HG03342 (cell line): ENCODE measurements around the gene KLC1.
"Not testable (repeated sequence)": the region's sequence is repeated elsewhere in the genome, so short reads cannot be mapped to it uniquely, and the experiment has no call there.

Experiments used
- ATAC-seq: cut with Tn5 transposase; IDR thresholded peaks from one replicate; pipeline ENCODE4 v1.9.1; 2021; ENCODE audit warnings: mild to moderate bottlenecking, moderate library complexity; ENCODE audit not compliant: unreplicated experiment

The KLC1 gene

DNA sequence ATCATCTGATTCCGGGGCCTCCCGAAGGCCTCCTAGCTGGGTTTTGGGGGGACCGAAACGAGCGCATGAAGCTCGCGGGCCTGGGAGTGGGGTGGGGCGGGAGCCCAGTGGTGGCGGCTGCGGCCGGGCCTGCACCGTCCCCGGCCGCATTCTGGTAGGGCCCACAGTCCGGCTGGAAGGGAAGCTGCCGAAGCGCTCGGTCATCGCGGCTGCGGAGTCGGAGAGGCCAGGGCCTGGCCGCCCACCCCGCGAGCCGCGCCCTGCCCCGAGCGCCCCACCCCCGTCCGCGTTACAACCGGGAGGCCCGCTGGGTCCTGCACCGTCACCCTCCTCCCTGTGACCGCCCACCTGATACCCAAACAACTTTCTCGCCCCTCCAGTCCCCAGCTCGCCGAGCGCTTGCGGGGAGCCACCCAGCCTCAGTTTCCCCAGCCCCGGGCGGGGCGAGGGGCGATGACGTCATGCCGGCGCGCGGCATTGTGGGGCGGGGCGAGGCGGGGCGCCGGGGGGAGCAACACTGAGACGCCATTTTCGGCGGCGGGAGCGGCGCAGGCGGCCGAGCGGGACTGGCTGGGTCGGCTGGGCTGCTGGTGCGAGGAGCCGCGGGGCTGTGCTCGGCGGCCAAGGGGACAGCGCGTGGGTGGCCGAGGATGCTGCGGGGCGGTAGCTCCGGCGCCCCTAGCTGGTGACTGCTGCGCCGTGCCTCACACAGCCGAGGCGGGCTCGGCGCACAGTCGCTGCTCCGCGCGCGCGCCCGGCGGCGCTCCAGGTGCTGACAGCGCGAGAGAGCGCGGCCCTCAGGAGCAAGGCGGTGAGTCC lies at the start of gene KLC1:
Gene KLC1 (plus strand): TSS at position 528 of the 819 bp plus-strand sequence. CDS start 25,354 bp downstream, outside the sequence.
- ATAC-seq: peak; percentile 63

DNA sequence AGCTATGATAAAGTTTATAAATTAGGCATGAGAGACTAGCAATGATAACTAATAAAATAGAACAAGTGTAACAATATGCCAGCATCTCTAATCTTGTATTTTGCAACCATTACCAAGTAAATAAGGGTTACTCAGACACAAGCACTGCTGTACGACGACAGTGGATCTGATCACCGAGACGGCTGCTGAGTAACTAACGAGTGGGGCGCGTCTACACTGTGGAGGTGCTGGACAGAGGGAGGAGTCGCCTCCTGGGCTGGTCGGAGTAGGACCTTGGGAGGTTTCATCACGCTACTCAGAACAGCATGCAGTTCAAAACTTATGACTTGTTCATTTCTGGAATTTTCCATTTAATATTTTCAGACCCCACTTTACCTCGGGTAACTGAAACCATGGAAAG lies 47.8 kb upstream of the KLC1 start:
- no peak for ATAC-seq

DNA sequence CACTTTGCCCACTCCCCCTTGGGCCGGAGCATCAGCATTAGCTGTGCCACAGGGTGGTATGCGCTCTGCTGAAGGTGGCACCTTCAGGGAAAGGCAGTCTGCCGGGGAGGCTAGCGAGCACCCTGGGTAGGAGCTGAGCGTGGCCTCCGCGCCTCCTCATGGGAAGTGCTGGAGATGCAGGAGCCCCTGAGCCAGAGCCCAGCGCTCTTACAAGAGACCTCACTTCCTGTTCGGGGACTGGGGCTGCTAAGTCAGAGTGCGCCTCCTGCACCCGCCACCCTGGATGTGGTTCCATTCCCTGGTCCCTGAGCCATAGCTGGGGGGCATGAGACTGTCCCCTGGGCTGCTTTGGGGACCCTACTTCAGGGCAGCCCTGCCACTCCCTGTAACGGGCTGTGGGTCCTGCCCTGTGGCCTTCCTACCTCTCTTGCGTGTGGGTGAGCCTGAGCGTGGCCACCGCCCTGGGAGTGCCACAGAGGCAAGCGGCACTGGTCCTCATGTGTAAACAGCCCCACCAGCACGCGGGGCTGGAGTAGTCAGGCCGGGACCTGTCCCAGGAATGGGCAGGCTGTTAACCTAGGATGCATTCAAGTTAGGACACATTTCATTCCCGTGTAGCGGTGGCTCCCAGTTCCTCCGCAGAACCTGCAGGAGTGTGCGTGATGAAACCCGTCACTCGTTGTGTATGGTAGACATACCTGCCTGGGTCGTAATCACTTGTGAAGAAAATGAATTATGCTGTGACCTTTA lies 46.9 kb upstream of the KLC1 start:
- no peak for ATAC-seq

DNA sequence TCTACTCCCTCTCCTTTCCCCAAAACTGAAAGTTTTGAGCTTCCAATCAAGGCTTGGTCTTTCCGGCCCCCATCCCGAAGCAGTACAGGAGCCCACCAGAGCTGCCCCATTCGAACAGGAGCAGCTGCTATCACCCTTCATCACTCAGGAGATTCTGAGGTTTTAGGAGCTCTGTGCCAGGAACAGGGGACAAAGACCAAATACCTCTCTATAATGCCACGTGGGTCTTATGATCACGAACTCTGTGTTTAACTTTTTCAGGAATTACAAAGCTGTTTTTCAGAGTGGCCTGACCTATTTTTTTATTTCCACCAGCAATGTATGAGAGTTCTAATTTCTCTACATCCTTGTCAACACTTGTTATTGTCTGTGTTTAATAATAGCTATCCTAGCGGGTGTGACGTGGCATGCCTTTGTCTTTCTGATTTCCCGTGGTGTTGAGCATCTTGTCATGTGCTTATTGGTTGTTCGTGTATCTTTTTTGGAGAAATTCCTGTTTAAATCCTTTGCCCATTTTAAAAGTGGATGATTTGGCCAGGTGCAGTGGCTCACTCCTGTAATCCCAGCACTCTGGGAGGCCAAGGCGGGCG lies 44.6 kb upstream of the KLC1 start:
- no peak for ATAC-seq

DNA sequence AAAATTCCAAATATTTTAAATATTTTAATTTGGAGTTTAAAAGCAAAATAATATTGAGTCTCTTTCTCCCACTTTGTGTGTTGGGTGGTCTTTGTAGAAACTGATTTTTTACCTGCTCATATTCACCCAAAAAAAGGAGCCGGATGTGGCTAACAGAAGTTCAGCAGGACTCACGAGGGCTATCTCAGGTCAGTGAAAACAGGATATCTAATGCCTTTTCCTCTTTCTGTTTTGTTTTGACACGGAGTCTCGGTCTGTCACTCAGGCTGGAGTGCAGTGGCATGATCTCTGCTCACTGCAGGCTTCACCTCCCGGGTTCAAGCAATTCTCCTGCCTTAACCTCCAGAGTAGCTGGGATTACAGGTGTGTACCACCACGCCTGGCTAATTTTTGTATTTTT lies 35.4 kb upstream of the KLC1 start:
- ATAC-seq: peak; percentile 92

DNA sequence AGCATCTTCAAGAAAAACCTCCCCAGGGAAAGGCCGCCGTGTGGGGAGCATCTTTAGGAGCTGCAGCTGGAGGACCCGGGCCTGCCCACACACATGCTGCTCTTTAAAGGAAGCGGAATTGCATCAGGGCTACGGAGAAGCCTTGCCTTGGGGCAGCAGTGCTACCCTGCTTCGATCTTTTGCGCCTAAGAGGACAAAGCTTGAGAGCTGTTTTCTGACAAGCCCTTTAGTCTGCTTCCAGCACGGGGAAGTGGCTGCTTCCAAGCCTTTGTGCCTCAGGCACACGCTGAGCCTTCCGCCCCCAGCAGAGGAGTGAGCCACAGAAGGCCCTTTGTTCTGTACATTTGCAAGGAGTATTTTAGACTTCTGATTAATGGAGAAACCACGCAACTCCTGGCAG lies 34.7 kb upstream of the KLC1 start:
- no peak for ATAC-seq

DNA sequence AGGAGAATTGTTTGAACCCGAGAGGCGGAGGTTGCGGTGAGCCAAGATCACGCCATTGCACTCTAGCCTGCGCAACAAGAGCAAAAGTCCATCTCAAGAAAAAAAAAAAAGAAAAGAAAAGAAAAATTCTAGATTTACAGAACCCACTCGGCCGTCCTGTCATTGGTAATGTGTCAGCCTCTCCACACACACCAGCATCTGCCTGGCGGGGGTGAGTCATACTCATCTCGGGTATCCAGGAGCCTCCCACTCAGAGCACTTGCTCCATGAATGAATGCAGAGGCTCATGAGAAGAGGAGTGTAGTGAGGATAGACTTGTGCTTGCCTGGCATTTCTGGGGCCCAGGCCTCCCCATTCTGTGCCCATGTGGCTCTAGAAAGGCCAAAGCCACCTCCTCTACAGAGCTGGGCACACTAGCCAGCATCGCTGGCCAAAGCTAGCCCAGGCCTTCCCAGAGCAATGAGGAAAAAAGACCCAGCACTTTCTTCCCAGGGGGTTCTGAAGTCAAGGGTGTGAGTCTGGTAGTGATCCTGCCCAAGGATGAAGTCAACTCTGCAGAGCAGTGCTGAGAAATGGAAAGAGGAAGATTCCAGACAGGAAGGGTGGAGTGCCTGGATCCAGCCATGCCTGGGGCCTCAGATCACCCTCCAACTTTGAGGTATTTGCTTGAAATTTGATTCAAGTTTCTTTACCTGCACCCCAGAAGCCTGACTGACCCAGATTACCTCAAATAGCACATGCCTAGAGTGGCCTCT lies 31.2 kb upstream of the KLC1 start:
- no peak for ATAC-seq

- no peak for ATAC-seq
These were observed 28.5 kb upstream of the KLC1 start for GRCh38 chr14:103600503-103600902.

DNA sequence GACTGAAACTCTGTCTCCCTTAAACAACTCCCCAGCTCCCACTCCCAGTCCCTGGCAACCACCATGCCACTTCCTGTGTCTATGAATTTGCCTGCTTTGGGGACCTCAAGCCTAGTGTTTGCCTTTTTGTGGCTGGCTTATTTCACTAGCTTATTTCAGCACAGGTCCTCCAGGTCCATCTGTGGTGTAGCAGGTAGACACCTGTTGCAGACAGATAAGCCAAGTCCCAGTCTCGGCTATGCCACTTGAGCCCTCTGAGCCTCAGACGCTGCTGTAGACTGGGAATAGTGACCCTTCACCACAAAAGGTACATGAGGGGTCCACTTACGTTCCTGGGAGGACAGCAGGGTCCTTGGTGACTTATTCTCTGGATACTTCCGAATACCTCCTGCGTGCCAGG lies 24.4 kb upstream of the KLC1 start:
- ATAC-seq: no peak

DNA sequence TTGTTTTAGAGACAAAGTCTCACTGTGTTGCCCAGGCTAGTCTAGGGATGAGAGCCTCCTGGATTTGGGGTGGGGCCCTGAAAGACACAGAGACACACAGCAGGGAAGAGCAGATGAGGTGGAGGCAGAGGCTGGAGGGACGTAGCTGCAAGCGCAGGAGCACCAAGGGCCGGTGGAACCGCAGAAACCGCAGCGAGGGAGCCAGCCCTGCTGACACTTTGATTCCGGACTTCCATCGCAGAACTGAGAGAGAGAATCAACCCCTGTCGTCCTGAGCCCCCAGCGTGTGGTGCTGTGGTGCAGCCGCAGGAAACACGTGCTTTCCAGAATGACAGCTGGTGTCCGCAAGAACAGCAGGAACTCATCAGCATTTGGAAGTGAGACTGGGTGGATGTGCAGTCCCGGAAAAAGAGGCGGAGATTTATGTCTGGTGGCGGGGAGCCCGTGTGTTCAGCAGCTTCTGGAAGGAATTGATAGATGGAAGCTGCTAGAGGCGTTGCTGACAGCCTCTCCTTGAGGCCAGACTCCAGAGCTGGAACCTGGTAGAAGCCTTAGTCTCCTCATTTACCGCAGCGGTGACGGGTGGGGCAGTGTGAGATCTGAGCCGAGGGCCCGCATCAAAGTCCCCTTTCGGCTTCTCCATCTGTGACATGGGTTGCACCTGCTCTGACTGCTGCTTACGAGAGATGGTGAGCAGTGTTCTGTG lies 21.9 kb upstream of the KLC1 start:
- ATAC-seq: peak; percentile 66

GRCh38 chr14:103607822-103608221 lies 21.2 kb upstream of the KLC1 start:
- ATAC-seq: no peak

GRCh38 chr14:103609081-103609480 lies 19.9 kb upstream of the KLC1 start:
- ATAC-seq: not testable (repeated sequence)

DNA sequence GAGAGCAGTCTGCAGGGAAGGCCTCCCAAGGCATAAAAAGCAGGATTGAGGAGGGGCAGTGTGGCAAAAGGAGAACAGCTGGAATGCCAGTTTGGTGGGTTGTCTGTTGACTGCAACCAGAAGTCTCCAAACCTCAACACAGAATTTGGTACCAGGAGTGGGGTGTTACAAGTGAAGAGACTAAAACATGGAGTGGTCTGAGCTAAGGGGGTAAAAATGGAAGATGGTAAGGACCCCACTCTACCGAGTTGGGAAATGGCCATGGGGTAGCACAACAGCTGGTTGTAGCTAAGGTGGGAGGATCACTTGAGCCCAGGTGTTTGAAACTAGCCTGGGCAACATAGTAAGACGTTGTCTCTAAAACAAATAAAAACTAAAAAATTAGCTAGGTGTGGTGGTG lies 17.8 kb upstream of the KLC1 start:
- ATAC-seq: no peak

DNA sequence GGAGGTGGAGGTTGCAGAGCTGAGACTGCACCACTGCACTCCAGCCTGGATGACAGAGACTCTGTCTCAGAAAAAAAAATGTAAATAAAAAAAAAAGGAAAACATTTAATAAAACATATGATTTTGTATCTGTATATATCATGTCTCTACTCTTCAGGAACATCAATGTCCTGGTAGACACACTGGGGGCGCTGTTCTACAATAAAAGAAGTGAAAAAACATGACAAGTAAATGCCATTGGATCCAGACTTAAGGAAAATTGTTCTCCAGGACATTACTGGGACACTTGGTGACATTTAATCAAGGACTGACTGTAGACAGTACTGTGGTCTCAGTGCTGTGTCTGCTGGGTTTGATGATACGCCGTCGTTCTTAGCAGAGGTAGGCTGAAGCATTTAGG lies 15.5 kb upstream of the KLC1 start:
- ATAC-seq: no peak

DNA sequence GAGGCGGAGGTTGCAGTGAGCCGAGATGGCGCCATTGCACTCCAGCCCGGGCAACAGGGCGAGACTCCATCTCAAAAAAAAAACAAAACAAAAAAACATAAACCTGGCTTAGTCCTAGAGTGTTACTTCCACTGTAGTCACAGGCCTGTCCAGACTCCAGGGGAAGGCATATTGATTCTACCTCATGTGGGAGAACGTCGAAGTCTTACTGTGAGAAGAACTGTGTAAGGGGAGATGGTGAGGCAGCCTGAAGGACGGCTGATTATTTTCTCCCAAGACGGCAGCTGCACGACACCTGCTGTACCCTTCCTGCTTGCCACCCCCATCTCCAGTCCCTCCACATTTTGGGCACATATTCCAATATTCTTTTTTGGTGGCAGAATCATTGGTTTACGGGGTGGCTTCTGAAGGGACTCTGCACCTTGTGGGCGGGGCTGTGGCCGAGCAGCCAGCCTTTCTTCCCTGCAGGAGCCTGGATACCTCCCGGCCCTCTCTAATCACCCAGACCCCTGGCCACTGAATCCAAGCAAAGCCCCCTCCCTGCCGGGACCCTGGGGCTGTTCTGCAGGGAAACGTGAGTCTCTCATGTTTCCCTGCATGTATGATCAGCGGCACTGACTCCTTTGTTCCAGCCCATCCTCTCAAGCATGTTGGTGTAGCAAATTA lies 12.2 kb upstream of the KLC1 start:
- no peak for ATAC-seq

DNA sequence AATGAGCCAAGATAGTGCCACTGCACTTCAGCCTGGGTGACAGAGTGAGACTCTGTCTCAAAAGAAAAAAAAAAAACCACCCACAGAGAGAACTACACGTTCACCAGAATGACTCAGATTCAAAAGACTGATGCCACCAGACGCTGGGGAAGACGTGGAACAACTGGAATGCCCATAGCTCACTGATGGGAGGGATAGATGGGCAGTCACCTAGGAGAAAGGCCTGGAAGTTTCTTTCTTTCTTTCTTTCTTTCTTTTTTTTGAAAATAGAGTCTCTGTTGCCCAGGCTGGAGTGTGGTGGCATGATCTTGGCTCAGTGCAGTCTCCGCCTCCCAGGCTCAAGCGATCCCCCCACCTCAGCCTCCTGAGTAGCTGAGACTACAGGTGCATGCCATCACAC lies 10.0 kb upstream of the KLC1 start:
- ATAC-seq: no peak

GRCh38 chr14:103621860-103622259 lies 7.2 kb upstream of the KLC1 start:
- ATAC-seq: no peak

DNA sequence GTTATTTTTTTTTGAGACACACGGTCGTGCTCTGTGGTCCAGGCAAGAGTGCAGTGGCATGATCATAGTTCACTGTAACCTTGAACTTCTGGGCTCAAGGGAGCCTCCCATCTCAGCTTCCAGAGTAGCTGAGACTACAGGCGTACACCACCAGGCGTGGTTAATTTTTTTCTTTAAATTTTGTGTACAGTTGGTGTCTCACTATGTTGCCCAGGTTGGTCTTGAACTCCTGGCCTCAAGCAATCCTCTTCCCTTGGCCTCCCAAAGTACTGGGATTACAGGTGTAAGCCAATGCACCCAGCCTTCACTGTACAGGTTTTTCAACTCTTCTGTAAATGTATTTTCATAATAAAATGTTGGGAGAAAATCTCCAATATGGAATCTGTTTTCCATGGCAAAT lies 5.7 kb upstream of the KLC1 start:
- no peak for ATAC-seq

DNA sequence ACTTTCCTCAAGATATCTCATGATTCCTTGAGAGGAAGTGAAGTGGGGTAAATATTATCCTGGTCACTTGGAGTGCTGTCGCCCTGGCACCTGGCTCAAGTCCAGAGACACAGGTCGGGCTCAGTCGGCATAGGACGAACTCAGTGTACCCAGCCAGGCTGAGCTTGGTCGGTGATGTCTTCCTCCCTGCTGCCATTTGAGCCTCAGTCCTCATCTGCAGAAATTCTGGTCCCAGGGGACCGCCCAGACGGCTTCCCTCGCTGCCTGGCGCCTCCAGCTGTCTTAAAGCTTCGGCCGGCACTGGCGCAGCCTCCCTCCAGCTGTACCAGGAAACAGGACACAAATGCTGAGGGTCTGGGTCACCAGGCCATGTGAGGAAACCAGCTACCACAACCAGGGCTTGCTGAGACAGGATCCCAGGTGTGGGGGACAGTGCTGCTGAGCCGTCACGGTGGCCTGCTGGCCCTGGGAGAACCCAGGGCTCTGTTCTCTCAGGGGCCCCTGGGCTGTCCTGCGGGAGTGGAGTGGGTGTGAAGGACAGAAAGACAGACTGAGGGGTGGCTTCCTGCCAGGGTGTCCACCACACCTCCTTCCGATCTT lies 5.0 kb upstream of the KLC1 start:
- no peak for ATAC-seq

GRCh38 chr14:103624860-103625259 lies 4.2 kb upstream of the KLC1 start:
- ATAC-seq: no peak
